Muscle of back (tissue), 11 donors: ENCODE measurements around the gene IDH2. TPM values are rescaled to one million over a fixed set of nuclear protein-coding genes. Genes with fewer than 3 reads are reported as not detected.
"Not testable (repeated sequence)": the region's sequence is repeated elsewhere in the genome, so short reads cannot be mapped to it uniquely, and the experiment has no call there.

ENCODE experiments used
- DNase-seq, 3 donors: peaks; one replicate each; pipeline versions ENCODE4 v3.0.0 to v3.0.0-alpha.2; 2013
- polyA plus RNA-seq, 10 donors: library from polyadenylated mRNA; unstranded; fragments of 120-200 nt; gene quantifications; one replicate each; pipeline ENCODE4 v1.2.1, GENCODE V29; 2013; ENCODE audit not compliant: insufficient read length in 10 of 10

IDH2 gene
- polyA plus RNA-seq, 10 donors, result 202 to 291 (median 262) TPM

GRCh38 chr15:90086868-90087268, 15.4 kb downstream of the IDH2 start:
- DNase-seq, result no peak

DNA sequence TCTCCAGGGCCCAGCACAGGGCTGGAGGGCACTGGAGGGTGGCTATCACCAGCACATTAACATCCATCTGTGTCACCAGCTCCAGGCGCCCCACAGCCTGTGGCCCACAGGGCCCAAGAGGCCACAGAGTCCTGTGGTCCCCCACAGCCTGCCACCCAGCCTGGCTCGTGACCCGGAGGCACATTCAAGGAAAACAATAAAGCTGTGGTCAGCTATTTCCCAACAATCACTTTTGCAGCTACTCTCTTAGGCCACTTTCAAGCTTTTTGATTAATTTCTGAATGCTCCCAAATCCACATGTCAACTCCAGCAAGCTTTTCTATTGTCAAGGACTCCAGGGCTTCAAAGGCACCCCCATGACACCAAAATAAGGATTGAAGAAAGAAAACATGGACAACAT, 16.7 kb downstream of the IDH2 start:
- DNase-seq, result no peak

- no peak for DNase-seq
These were observed 17.3 kb downstream of the IDH2 start for GRCh38 chr15:90084876-90085423.

GRCh38 chr15:90083954-90084607, 18.2 kb downstream of the IDH2 start:
- DNase-seq, result no peak

DNA sequence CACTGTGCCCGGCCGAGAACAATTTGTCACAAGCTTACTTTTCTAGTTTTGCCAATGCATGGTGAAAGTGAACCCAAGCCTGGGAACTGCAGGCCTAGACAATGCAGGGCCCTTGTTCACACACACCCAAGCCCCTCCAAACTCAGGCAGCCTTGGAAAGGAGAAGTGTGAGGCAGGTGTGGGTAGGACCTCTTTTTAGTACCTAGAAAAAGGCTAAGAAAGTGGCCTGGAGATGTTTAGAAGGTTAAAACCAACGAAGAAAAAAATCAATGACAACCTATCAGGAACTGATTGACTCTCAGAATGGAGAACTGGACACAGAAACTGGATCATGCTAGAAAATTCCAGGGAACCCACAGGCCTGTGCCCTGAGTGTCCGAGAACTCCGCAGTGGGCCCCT, 18.8 kb downstream of the IDH2 start:
- DNase-seq, result no peak

DNA sequence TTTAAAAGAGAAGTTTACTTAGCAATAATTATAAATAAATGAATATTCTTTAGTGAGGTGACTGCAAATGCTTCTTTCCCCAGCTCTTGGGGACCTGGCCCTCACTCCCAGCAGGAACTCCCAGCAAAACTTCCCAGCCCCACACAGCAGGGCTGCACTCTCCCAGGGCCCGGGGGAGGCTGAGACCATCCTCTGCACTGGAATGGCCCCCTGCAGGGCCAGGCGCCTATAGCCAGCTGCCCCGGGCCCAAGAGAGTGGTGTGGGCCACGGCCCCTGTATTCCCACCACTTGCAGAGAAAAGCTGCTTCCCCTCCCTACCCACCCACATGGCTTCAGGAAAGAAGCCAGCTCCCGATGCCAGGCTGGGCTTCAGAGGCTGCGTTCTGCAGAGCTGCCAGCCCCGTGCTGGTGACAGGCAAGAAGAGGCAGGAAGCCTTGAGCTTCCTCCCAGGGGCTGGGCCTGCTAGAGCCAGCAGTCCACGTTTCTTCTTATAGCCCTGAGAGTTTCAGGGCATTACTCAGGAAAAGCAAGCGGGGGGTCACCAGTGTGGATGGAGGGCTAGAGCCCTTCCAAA, 20.0 kb downstream of the IDH2 start:
- DNase-seq, result no peak

GRCh38 chr15:90080818-90081393, 21.4 kb downstream of the IDH2 start:
- no peak for DNase-seq

DNA sequence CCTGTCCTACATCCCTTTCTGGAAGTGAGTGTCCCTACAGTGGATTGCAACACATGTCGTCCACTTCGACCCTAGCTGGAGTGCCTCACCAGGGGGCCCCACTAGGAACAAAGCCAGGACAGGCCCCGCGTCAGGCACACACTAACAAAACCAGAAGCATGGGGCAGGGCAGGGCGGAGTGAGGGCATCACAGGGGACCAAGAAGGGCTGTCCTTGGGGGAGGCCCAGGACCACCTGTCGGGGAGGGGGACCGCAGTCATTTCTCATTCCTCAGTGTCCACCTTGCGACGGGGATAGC, 21.9 kb downstream of the IDH2 start:
- DNase-seq, result no peak

- DNase-seq, result no peak
These were observed 22.4 kb downstream of the IDH2 start for GRCh38 chr15:90079619-90080457.

DNA sequence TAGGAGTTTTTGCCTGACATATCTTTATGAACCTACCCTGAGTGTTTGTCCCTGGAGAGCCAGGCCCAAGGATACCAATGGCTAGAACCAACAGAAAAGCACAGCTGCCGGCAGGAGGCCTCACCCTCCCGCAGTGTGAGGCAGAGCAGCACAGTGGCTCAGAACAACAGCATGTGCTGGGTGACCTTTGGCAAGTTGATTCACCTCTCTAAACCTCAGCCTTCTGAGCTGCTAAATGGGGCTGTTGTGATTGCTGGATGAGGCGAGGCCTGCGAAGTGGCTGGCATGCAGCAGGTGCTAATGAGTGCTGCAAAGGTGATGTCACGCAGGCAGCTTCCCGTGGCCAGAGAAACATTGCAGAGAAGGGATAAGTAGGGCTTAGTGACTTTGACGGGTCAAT, 23.3 kb downstream of the IDH2 start:
- DNase-seq, result no peak

GRCh38 chr15:90076716-90077115, 25.6 kb downstream of the IDH2 start:
- DNase-seq, result no peak

DNA sequence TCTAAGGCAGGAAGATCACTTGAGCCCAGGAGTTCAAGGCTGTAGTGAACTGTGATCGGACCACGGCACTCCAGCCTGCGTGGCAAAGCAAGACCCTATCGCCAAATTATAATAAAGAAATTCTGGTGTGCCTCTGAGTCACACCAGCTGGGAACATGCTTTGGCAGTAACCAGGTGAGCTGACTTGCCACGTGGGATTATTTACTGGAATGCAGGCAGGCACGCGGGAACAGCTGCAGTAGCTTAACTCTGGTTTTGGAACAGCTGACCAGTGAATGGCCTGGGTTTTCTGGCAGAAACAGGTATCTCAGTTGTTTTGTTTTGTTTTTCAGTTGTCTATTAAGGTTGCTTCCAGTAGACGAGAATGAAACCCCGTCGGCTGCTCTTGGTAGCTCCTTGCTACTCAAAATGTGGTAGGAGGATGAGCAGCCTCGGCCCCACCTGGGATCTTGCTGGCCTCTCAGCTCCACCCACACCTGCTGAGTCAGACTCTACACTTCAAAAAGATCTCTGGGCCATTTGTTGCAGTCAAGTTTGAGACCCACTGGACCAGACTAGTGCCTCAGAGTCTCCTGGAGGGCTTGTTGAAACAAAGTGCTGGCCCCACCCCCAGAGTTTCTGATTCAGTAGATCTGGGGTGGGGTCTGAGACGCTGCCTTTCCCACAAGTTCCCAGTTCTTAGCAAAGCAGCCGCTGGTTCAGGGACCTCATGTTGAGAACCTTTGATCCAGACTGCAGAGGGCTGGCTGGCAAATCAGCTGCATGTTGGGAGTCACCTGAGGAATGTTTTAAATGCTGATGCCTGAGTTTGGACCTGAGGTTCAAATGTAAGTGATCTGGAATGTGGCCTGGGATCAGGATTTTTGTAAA, 26.6 kb downstream of the IDH2 start:
- DNase-seq, result no peak

GRCh38 chr15:90074916-90075315, 27.4 kb downstream of the IDH2 start:
- no peak for DNase-seq

GRCh38 chr15:90074023-90074422, 28.2 kb downstream of the IDH2 start:
- no peak for DNase-seq

DNA sequence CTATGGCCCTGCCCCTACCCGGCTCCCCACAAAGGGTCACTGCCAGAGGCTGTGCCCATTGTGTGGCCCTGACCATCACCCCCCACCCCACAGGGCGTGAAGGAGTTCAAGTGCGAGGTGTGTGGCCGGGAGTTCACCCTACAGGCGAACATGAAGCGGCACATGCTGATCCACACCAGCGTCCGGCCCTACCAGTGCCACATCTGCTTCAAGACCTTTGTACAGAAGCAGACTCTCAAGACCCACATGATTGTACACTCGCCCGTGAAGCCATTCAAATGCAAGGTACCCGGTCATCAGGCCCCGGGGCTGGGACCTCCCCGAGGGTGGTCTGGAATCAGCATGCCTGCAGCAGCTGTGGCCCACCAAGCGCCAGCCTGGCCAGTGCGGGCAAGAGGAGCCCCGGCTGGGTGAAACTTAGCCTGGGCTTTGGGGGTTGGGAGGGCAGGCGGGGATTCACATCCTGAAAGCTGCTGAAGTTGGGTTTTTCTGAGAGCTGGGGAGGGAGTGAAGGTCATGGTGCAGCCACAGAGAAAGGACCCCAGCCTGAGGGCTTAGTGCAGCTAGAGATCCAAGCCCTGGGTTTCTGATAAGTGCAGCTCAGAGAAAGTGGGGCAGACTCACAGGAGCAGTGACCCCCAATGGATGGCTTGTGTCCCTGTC, 29.2 kb downstream of the IDH2 start:
- DNase-seq, result no peak

- DNase-seq, result peak; percentile 75 to 88 (median 82)
These were observed 31.0 kb downstream of the IDH2 start for GRCh38 chr15:90071220-90071807.

DNA sequence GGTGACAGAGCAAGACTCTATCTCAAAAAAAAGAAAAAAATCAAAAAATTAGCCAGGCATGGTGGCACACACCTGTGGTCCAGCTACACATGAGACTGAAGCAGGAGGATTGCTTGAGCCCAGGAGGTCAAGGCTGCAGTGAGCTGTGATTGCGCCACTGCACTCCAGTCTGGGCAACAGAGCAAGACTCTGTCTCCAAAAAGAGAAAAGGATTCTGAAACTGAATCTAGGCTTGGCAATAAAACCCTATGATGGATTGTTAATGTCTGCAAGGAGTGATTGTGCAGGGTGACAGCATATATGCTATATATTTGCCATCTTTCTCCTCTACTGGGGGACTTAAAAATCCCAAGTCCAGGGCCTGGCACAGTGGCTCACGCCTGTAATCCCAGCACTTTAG, 31.6 kb downstream of the IDH2 start:
- DNase-seq, result not testable (repeated sequence)

- DNase-seq, result no peak
These were observed 34.2 kb downstream of the IDH2 start for GRCh38 chr15:90067953-90068606.

- no peak for DNase-seq
These were observed 34.9 kb downstream of the IDH2 start for GRCh38 chr15:90067181-90067952.
